DND-41 (cell line): Measurements from ENCODE around the gene TMUB2.

Experiments
- ATAC-seq: fragments of 200-7000 bp; cut with Tn5 transposase; 3 replicates; pipeline ENCODE4 v1.9.1; 2021; ENCODE audit warnings: low read depth; ENCODE audit not compliant: insufficient read depth
- DNase-seq: peaks from one replicate; pipeline ENCODE4 v3.0.0-alpha.2; 2020
- H2AFZ ChIP-seq: 2 replicates; pipeline ENCODE4 v1.6.0; 2012; ENCODE audit warnings: low read depth, low read length
- H3K27ac ChIP-seq: 2 replicates; pipeline ENCODE4 v1.5.1; 2012; ENCODE audit warnings: low read length, inconsistent platforms
- H3K27me3 ChIP-seq: fragments of 200-600 bp; sonication (generic); 2 replicates; pipeline ENCODE4 v1.6.0; 2012; ENCODE audit warnings: low read length, mild to moderate bottlenecking, inconsistent platforms; ENCODE audit not compliant: insufficient read depth, poor library complexity
- H3K36me3 ChIP-seq: 2 replicates; pipeline ENCODE4 v1.5.1; 2012; ENCODE audit warnings: low read length, inconsistent platforms; ENCODE audit not compliant: insufficient read depth
- H3K4me1 ChIP-seq: 2 replicates; pipeline ENCODE4 v1.5.1; 2012; ENCODE audit warnings: mild to moderate bottlenecking, low read length; ENCODE audit not compliant: insufficient read depth
- H3K4me2 ChIP-seq: 2 replicates; pipeline ENCODE4 v1.6.0; 2012; ENCODE audit warnings: mild to moderate bottlenecking, moderate library complexity, low read length, inconsistent platforms; ENCODE audit not compliant: insufficient read depth
- H3K4me3 ChIP-seq, 2 experiments: fragments of 200-600 bp in 1 of 2; shearing (Covaris generic) in 1 of 2; 2 replicates each; pipeline ENCODE4 v1.5.1; 2012 to 2016; ENCODE audit warnings: inconsistent platforms in 2 of 2, low read length in 2 of 2, mild to moderate bottlenecking in 2 of 2, low read depth in 1 of 2, moderate library complexity in 1 of 2
- H3K79me2 ChIP-seq: 2 replicates; pipeline ENCODE4 v1.6.0; 2012; ENCODE audit warnings: low read length, inconsistent platforms; ENCODE audit not compliant: insufficient read depth
- H3K9ac ChIP-seq: 2 replicates; pipeline ENCODE4 v1.6.0; 2012; ENCODE audit warnings: low read depth, mild to moderate bottlenecking, inconsistent platforms, low read length, moderate library complexity
- H3K9me3 ChIP-seq: 2 replicates; pipeline ENCODE4 v1.5.1; 2012; ENCODE audit warnings: low read length, moderate library complexity, mild to moderate bottlenecking, inconsistent platforms; ENCODE audit not compliant: insufficient read depth, severe bottlenecking
- H4K20me1 ChIP-seq: 2 replicates; pipeline ENCODE4 v1.6.0; 2012; ENCODE audit warnings: low read length; ENCODE audit not compliant: insufficient read depth
- CTCF ChIP-seq: IDR thresholded peaks from 2 replicates; pipeline ENCODE4 v1.5.1; 2012; ENCODE audit warnings: borderline replicate concordance, low read length, moderate library complexity, mild to moderate bottlenecking; ENCODE audit not compliant: poor library complexity, severe bottlenecking; ENCODE audit errors: extremely low read depth
- EZH2 ChIP-seq: IDR thresholded peaks from 3 replicates; pipeline ENCODE4 v1.6.1; 2012; ENCODE audit warnings: borderline replicate concordance, low read depth, mild to moderate bottlenecking, moderate library complexity, low read length, inconsistent platforms; ENCODE audit not compliant: severe bottlenecking

The TMUB2 gene

GRCh38 chr17:44198721-44199552 is 12.2 kb downstream of the TMUB2 start:
- ATAC-seq = peak; percentile 13
- peak; percentile 69 for DNase-seq

DNA sequence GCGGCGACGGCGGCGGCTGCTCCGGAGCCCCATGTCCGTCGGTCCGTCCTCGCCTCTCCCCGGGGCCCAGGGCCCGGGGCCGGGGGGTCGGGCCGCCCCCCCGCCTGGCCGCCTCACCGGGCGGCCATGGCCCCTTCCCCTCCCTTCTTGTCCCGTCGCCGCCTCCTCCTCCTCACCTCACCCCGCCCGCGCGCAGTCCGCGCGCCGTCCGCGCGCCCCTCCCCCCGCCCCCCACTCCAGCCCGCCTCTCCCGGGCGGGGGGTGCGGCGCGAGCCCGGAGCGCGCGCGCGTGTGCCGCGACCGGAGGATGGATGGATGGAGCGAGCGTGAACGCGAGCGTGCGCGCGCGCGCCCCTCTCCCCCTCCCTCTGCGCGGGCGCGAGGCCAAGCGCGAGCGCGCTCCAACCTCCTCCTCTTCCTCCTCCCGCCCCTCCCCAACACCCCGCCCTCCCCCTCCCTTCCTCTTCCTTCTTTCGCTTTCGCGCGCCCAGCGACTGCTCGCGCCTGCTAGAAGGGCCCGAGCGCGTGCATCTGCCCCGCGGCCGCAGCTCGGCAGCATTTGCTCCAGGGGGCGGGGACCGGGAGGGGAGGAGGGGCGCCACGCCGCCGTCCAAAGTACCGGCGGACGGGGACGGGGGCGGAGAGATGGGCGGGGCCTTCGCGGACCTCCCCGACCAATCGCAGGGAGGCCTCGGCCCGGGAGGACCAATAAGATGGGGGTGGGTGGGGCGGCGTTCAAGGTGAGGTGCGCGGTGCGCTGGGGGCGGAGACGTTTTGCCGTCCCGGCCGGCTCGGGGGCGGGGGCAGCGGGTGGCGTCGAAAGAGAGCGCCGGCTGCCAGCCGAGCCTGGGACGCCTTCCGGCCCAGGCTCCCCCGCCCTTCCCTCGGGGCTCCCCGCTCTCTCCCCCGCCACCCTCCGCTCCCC is 13.0 kb downstream of the TMUB2 start, which contains the start of gene ATXN7L3:
ATXN7L3 (minus strand) TSS at position 332 of the 925 bp plus-strand sequence. CDS start 1,814 bp downstream, outside the sequence.
- DNase-seq (peak; percentile 100), ATAC-seq (peak; percentile 79)
- no peak for TF ChIP-seq EZH2
- TF ChIP-seq CTCF = no peak
- Histone ChIP-seq H3K27me3 (no peaks in the 10 kb centered on the region), H2AFZ (peak within 1 kb of the TSS; percentile 84), H3K4me3 (peak within 1 kb of the TSS; percentile 74 to 88), H3K27ac (peak within 1 kb of the TSS; percentile 93), H3K9me3 (no peaks in the 10 kb centered on the region), H3K79me2 (peaks cover 44% of the 10 kb centered on the region), H3K4me2 (peak within 1 kb of the TSS; percentile 97), H3K9ac (peak within 1 kb of the TSS; percentile 98), H3K36me3 (peaks cover 30% of the 10 kb centered on the region), H4K20me1 (peaks cover 19% of the 10 kb centered on the region), H3K4me1 (peaks cover 36% of the 10 kb centered on the region)

More at GRCh38 chr17:44198721-44199552, 12.2 kb downstream of the TMUB2 start:
- H4K20me1 ChIP-seq = peaks cover 19% of the 10 kb centered on the region
- peak overlapping the region; percentile 57; the same call in 1 of the 2 replicates for H2AFZ ChIP-seq
- peaks cover 39% of the 10 kb centered on the region for H3K36me3 ChIP-seq
- H3K79me2 ChIP-seq = peaks cover 44% of the 10 kb centered on the region
- H3K4me1 ChIP-seq = peaks cover 33% of the 10 kb centered on the region
- TF ChIP-seq EZH2 = no peak
- TF ChIP-seq CTCF = no peak
- peak overlapping the region; percentile 79 for H3K27ac ChIP-seq
- H3K27me3 ChIP-seq = no peaks in the 10 kb centered on the region
- peak overlapping the region; percentile 68 for H3K9ac ChIP-seq
- peak overlapping the region; percentile 97 for H3K4me2 ChIP-seq
- H3K9me3 ChIP-seq = no peaks in the 10 kb centered on the region
- H3K4me3 ChIP-seq = peak overlapping the region; percentile 71 to 88

- no peaks in the 10 kb centered on the region for H3K9me3 ChIP-seq
- H3K9ac ChIP-seq = peak overlapping the region; percentile 98
- peak overlapping the region; percentile 62 to 74 for H3K4me3 ChIP-seq
- DNase-seq (peak; percentile 47), ATAC-seq (peak; percentile 1; the same call in 2 of the 3 replicates)
- H3K27me3 ChIP-seq = no peaks in the 10 kb centered on the region
- H3K79me2 ChIP-seq = peaks cover 36% of the 10 kb centered on the region
- H3K4me1 ChIP-seq = peaks cover 36% of the 10 kb centered on the region
- peak overlapping the region; percentile 93 for H3K27ac ChIP-seq
- H2AFZ ChIP-seq = peak overlapping the region; percentile 84
- peaks cover 19% of the 10 kb centered on the region for H4K20me1 ChIP-seq
- no peak for TF ChIP-seq EZH2
- TF ChIP-seq CTCF = no peak
- peak overlapping the region; percentile 82 for H3K4me2 ChIP-seq
- H3K36me3 ChIP-seq = peaks cover 22% of the 10 kb centered on the region
Observed at GRCh38 chr17:44200478-44201155, 13.8 kb downstream of the TMUB2 start.
